22Rv1 (cell line): ENCODE results near the gene IL1RL1.

Experiments
- H3K27ac ChIP-seq: fragments of 450-650 bp; 2 replicates; pipeline ENCODE4 v1.5.1; 2017
- CTCF ChIP-seq: fragments of 450-650 bp; IDR thresholded peaks from 2 replicates; pipeline ENCODE4 v1.5.1; 2017; ENCODE audit warnings: mild to moderate bottlenecking
- ZFX ChIP-seq: fragments of 450-650 bp; IDR thresholded peaks from 2 replicates; pipeline ENCODE4 v1.6.1; 2017; ENCODE audit warnings: antibody characterized with exemption, borderline replicate concordance

IL1RL1 gene

DNA sequence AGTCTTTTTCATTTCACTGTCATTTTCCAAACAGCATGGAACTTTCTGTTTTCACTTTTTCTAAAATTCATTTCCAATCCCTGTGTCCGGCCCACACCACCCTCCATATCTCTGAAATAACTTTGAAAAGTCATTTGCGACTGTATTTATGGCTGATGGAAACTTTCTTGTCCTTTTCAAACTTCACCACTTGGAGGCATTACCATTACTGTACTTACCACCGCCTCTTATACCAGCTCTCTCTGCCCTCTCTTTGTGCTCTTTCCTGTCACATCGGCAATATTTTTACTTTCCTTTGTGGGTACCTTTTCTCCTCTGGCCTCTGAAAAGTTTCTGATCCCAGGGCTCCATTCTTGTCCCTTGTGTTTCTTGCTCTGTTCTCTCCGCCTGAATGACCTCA, 39.5 kb upstream of the IL1RL1 start:
- H3K27ac ChIP-seq: no peak overlapping the region
- no peak for TF ChIP-seq ZFX
- TF ChIP-seq CTCF: no peak

DNA sequence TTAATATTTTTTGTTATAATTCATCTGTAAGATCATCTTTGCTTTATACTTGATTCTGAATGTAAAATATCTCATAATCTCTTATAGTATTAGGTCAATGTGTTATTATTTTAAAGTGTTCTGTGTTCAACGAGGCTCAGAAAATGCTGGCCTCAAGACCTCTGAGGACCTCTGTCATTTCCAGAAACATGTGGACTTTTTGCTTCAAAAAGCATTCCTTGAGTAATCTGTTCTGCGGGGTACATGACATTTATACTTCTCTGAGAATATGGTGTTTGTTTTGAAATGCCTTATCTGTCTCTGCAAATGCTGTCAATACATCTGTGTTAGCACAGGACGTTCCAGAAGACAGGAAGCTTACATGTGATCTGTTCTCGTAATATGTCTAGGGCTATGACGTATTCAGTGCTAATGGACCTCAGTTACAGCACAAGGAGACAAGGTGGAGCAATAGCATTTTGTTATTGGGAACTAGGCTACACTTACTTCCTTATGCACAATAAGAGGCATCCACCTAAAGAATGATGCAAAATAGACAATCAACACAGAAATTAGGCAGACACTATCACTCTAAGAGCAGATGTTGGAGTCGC, 37.6 kb upstream of the IL1RL1 start:
- no peak overlapping the region for H3K27ac ChIP-seq
- TF ChIP-seq ZFX: no peak
- TF ChIP-seq CTCF: no peak

DNA sequence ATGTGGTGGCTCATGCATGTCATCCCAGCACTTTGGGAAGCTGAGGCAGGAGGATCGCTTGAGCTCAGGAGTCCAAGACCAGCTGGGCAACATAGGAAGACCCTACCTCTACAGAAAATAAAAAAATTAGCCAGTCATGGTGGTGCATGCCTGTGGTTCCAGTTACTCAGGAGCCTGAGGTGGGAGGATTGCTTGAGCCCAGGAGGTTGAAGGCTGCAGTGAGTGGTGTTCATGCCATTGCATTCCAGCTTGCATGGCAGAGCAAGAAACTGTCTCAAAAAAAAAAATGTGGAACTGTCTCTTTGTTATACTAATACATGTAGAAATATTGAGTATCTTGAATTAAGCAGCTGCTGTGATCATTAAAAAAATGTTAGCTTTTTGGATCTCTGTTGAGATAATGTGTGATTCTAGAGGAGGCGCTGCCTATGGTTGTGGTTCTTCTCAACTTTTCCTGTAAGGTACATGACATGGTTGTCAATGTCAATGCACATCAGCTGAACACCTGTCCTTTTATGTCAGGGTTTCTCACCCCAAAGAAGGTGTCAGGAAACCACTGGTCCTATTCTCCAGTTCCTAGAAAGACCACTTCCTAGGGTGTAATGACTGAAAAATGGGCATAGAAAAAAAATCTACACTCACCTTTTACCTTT, 34.7 kb upstream of the IL1RL1 start:
- no peak for TF ChIP-seq CTCF
- no peak for TF ChIP-seq ZFX
- no peak overlapping the region for H3K27ac ChIP-seq

DNA sequence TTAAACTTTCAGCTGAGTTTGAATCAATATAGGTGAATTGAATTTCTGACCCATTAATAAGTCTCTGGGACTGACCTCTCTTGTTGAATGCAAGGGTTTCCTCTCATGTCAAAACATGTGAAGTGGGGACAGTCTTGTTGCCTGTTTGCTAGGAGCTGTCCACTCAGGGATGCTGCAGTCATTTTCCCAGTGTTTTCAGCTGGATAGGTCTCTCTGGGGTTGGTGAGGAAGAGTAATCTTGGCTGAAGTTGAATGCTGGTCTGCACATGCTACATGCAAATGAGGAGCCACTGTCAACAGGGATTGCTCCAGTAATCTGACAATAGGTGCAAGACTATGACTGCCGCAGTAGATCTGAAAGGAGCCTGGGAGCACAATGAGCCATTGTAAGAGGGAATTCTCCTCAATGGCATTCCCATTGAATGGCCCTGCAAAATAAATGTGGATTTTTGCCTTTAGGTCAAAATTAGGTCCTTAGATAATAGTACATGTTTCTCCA, 34.1 kb upstream of the IL1RL1 start:
- TF ChIP-seq ZFX (no peak), CTCF (no peak)
- no peak overlapping the region for H3K27ac ChIP-seq

DNA sequence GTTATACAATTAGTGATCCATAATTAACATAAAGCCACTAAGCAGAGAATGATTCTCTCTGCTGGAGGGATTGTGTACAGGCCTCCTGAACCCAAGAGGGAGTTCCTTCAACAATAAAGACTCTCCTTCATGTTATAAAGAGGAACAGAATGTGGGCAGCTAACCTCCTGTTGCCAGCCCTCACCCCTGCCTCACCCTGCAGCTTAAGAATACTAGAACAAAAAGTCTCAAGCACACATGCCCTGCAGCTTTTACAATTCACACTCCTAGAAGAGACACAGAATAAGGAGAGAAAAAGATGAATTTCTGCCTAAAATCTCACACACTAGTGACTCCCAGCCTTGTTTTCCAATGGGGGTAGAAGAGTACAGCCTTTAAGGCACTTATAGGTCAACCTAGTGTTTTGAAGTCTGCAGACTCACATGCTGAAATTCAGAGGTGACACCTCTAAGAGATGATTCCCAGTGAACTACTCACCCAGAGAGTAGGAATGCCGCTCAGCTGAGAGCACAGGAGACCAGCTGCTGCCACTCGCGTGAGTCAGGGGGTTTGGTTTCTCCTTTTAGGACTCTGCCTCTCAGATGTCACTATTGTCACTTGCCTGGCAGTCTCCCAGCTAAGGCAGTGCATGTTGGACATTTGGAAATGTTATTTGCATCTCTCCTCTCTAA, 32.5 kb upstream of the IL1RL1 start:
- no peak overlapping the region for H3K27ac ChIP-seq
- no peak for TF ChIP-seq ZFX
- TF ChIP-seq CTCF: no peak

DNA sequence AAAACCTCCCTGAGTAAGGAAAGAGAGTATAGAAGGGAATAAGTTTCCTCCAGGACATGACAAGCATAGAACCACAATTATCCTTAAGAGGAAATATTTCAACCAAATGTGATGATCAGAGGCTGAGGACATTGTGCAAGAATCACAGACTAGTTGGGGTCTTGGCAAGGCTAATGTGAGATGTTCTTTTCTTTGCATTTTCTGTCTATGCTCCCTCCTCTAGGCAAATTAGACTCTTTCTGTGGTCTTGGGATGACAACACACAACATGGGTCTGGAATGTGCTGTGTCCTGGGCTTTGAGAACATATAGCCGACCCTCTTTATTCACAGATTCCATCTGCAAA, 32.0 kb upstream of the IL1RL1 start:
- no peak overlapping the region for H3K27ac ChIP-seq
- no peak for TF ChIP-seq CTCF
- no peak for TF ChIP-seq ZFX

GRCh38 chr2:102282678-102283091, 28.7 kb upstream of the IL1RL1 start:
- no peak for TF ChIP-seq CTCF
- no peak for TF ChIP-seq ZFX
- H3K27ac ChIP-seq: no peak overlapping the region
